Liver (tissue), 3 donors: ENCODE results near the gene ARL11.

Source experiments
- ATF3 ChIP-seq: IDR thresholded peaks from 2 replicates; pipeline ENCODE4 v1.6.1; 2016; ENCODE audit warnings: antibody characterized with exemption
- CTCF ChIP-seq: fragments of 150-350 bp; IDR thresholded peaks from 2 replicates; pipeline ENCODE4 v1.5.1; 2017; ENCODE audit warnings: improper control_type of control experiment, low read depth, low read length; ENCODE audit not compliant: missing input control
- EGR1 ChIP-seq, 2 donors: IDR thresholded peaks; 2 replicates each; pipeline ENCODE4 v1.6.1; 2016 to 2018; ENCODE audit warnings: antibody characterized with exemption in 2 of 2, low read depth in 2 of 2
- GABPA ChIP-seq, 2 donors: IDR thresholded peaks in 1 of 2; conservative IDR thresholded peaks in 1 of 2; 2 replicates each; pipeline ENCODE4 v1.6.1; 2016; ENCODE audit warnings: antibody characterized with exemption in 2 of 2, mild to moderate bottlenecking in 1 of 2, moderate library complexity in 1 of 2
- HNF4A ChIP-seq, 2 donors: conservative IDR thresholded peaks; 2 replicates each; pipeline ENCODE4 v1.6.1; 2016; ENCODE audit warnings: antibody characterized with exemption in 2 of 2, mild to moderate bottlenecking in 2 of 2
- JUND ChIP-seq, 2 donors: IDR thresholded peaks; 2 replicates each; pipeline ENCODE4 v1.6.1; 2016; ENCODE audit warnings: antibody characterized with exemption in 2 of 2
- RAD21 ChIP-seq, 2 donors: IDR thresholded peaks; 2 replicates each; pipeline ENCODE4 v1.6.1; 2016; ENCODE audit warnings: antibody characterized with exemption in 2 of 2, mild to moderate bottlenecking in 2 of 2
- SP1 ChIP-seq: IDR thresholded peaks from 2 replicates; pipeline ENCODE4 v1.6.1; 2018; ENCODE audit warnings: antibody characterized with exemption, mild to moderate bottlenecking
- TAF1 ChIP-seq: conservative IDR thresholded peaks from 2 replicates; pipeline ENCODE4 v1.6.1; 2016; ENCODE audit warnings: antibody characterized with exemption, mild to moderate bottlenecking
- donor health status: healthy.
- donor health status: healthy.

GRCh38 chr13:49670828-49671227, 42.5 kb downstream of the ARL11 start:
- TF ChIP-seq RAD21 (IDR thresholded peaks at IDR 0.05), result no peak
- no peak for TF ChIP-seq CTCF
- TF ChIP-seq ATF3, result no peak
- no peak for TF ChIP-seq TAF1
- TF ChIP-seq GABPA (IDR thresholded peaks at IDR 0.05 in 1 of 2, conservative IDR thresholded peaks at IDR 0.05 in 1 of 2), result no peak
- no peak for TF ChIP-seq EGR1 (IDR thresholded peaks at IDR 0.05; ENCODE audit: low read depth in 2 of 2)
- no peak for TF ChIP-seq HNF4A (conservative IDR thresholded peaks at IDR 0.05)
- TF ChIP-seq SP1, result no peak
- TF ChIP-seq JUND (IDR thresholded peaks at IDR 0.05), result no peak
